Subcutaneous adipose tissue (tissue), 4 donors: ENCODE results near the gene DNM3. TPM values are rescaled to one million over a fixed set of nuclear protein-coding genes. Genes with fewer than 3 reads are reported as not detected.

ENCODE experiments used
- total RNA-seq, 4 donors: library from RNA; depleted of rRNA; stranded (reverse); fragments of >200 nt; gene quantifications; one replicate each; pipeline ENCODE4 v1.1.0, GENCODE V29; 2016
- TF ChIP-seq, protein P1 (sequence below): fragments of 450-650 bp; IDR thresholded peaks from one replicate; pipeline ENCODE4 v1.5.1; 2016; ENCODE audit warnings: low read depth, mild to moderate bottlenecking, control low read depth, antibody characterized with exemption, moderate library complexity

DNM3 gene
- total RNA-seq, 4 donors from 2014 or later: 4.1 to 8.8 (median 7.6) TPM

DNA sequence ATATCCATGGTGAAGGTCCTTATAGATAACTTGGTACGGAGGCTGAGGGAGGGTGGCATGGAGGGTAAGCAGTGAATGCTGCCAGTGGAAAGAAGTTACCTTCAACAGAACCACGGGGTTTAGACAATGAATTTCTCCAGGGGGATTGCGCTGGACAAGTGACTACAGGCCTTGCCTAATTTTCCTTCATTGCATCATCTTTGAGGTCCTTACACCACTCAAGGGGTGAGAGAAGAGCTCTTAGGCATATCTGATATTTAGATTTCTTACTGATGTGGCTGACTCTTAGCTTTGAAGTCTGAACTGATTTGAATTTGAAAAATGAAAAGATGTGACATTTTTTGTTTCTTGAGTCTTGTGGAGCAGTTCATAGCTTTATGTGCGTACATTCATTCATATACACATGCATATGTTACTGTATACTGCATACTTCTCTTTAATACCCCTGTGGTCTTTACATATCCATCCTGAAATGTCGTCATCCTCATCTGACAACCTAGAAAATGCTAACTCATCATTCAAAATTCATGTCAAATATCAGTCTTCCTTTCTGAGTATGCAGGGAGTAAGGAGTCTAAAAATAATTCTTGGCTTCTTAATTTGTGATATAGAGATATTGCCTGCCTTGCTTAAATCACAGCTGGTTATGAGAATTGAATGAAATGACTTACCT is 63.6 kb downstream of the DNM3 start:
- TF ChIP-seq, protein P1, sequence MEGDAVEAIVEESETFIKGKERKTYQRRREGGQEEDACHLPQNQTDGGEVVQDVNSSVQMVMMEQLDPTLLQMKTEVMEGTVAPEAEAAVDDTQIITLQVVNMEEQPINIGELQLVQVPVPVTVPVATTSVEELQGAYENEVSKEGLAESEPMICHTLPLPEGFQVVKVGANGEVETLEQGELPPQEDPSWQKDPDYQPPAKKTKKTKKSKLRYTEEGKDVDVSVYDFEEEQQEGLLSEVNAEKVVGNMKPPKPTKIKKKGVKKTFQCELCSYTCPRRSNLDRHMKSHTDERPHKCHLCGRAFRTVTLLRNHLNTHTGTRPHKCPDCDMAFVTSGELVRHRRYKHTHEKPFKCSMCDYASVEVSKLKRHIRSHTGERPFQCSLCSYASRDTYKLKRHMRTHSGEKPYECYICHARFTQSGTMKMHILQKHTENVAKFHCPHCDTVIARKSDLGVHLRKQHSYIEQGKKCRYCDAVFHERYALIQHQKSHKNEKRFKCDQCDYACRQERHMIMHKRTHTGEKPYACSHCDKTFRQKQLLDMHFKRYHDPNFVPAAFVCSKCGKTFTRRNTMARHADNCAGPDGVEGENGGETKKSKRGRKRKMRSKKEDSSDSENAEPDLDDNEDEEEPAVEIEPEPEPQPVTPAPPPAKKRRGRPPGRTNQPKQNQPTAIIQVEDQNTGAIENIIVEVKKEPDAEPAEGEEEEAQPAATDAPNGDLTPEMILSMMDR: no peak

DNA sequence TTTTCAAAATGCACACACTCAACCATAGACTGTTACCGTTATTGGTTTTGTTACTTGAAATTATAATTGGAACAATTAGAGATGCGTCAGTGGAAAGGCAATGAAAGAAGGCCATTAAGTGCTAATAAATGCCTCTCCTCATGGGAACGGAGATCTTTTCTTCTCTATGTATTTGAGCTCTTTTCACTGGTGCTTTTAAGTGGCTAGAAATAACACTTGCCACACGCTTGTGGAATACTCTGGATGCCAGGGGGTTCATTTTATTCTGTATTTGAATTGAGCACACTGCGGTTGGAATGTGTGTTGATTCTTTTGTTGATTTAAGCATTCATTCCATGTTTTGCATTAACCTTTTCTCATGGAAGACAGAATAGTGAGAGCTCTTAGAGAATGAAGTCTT is 68.4 kb downstream of the DNM3 start:
- TF ChIP-seq, protein P1: no peak

DNA sequence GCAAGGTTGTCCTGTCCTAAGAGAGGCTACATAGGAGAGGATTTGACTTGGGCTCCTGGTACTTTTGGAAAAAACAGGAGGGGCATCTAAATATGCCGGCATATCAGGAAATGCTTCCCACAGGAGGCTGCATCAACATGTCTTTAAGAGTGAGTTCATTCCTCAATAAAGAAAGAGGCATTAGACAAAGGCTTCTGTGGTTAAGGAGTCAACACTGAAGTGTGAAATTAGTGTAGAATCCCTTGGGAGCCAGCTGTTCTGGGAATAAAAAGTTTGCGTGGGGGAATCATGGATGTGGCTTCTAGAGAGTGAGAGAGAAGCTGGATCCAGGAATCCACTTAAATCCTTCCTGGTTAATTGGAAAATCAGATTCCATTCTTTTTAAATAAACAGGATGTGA is 69.5 kb downstream of the DNM3 start:
- TF ChIP-seq, protein P1: no peak

DNA sequence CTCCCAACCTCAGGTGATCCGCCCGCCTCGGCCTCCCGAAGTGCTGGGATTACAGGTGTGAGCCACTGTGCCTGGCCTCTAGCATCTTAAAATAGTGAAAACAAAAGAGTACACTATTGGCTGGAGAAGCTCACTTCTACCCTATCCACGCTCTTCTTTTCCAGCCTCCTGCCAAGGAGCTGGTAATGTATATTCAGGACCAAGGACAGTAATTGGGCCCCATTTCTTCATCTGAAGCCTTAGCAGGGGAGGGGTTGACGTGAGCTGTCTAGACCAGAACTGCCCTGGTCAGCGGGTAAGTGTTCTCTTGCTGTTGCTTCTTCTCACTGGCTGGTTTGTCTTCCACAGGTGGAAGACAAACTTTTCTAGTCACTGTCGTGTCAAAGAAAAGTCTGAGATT is 70.2 kb downstream of the DNM3 start:
- TF ChIP-seq, protein P1: no peak

DNA sequence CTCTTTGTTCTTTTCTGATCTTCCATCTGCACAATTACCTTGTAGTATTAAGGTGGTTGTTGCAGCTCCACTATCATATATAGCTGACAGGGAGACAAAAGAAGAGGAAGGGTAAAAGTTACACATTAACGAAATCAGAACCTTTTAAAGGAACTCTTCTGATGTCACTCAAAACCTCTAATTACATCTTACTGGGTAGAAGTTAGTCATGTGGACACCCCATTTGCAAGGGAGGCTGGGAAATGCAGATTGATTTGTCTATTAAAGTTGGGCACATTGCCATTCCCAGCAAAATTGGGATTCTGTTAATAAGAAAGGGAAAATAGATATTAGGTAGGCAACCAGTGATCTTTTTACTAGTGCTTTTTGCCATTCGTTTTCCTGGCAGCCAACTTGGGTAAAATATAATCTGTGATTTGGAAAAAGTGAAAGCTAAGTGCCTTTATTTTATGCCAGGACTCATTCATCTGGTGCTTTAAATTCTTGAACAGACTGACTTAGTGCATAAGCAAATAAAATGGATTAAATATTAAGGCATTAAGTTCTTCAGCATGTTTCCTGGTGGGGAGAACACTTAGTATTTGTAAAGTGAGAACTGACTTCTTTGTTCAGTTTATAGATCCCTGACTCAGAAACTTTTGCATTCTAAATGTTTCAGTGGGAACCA is 71.3 kb downstream of the DNM3 start:
- TF ChIP-seq, protein P1: no peak

DNA sequence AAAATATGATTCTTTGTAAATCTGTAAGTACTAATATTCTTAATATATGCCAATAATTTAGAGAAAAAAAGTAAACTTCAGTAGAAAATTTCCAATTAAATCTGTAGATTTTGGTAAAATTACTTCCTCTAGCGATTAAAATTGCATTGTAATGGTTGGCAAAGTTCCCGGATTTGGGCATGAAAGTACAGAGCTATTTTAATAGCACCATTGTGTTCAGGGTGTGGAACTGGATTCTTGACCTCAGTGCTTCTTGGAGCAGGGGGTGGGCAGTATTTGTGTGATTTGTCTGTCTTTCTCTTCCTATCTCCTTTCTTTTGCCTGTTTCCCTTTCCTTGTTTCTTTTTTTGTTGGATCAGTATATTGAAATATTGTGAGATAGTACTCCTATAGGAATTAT is 72.1 kb downstream of the DNM3 start:
- TF ChIP-seq, protein P1: no peak

DNA sequence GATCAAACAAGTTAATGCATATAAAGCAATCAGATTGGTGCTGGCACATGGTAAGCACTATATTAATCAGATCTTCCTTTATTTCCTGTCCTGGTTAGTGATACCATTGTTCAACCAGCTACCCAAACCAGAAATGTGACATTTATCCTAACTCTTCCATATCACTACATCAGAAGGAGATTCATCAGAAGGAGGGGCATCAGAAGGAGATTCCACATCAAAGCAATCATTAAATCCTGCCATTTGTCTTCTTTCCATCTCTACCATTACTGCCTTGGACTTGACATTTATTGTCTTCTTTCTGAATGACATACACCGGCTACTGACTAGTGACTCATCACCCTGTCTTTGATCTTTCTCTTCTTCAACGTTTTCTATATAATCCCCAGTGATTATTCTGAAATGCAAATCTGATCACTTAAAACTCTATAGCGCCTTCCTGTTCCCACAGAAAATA is 75.0 kb downstream of the DNM3 start:
- TF ChIP-seq, protein P1: no peak
